Stomach (tissue), 9 donors: ENCODE measurements around the gene KIRREL3. TPM values are rescaled to one million over a fixed set of nuclear protein-coding genes. Genes with fewer than 3 reads are reported as not detected.

Experiments used
- DNase-seq, 2 donors: peaks; one replicate each; pipeline versions ENCODE4 v3.0.0 to v3.0.0-alpha.2; 2013 to 2019
- H3K27ac ChIP-seq, 5 donors: fragments of 200-600 bp in 4 of 5; sonication (generic) in 4 of 5; one replicate each; pipeline ENCODE4 v1.5.1; 2013 to 2019; ENCODE audit warnings: mild to moderate bottlenecking in 1 of 5, moderate library complexity in 1 of 5
- H3K27me3 ChIP-seq, 3 donors: fragments of 200-600 bp; sonication (generic); one replicate each; pipeline ENCODE4 v1.5.1; 2017 to 2019; ENCODE audit warnings: mixed run types in 1 of 3
- H3K36me3 ChIP-seq, 4 donors: fragments of 200-600 bp; sonication (generic); 1 replicate in 3 of 4; 2 replicates in 1 of 4; pipeline ENCODE4 v1.5.1; 2016 to 2019
- H3K4me1 ChIP-seq, 4 donors: fragments of 200-600 bp; sonication (generic); one replicate each; pipeline ENCODE4 v1.5.1; 2016 to 2019
- H3K4me3 ChIP-seq, 4 donors: fragments of 200-600 bp; sonication (generic) in 3 of 4; one replicate each; pipeline ENCODE4 v1.5.1; 2016 to 2019; ENCODE audit warnings: mild to moderate bottlenecking in 1 of 4
- H3K9me3 ChIP-seq, 4 donors: fragments of 200-600 bp; sonication (generic); one replicate each; pipeline ENCODE4 v1.5.1; 2016 to 2019
- EP300 ChIP-seq: sonication (generic); formaldehyde crosslinking; IDR thresholded peaks from one replicate; pipeline ENCODE4 v1.6.1; 2017; ENCODE audit warnings: antibody characterized with exemption
- POLR2A ChIP-seq, 4 donors: fragments of 450-650 bp; IDR thresholded peaks; one replicate each; pipeline ENCODE4 v1.6.1; 2016; ENCODE audit warnings: antibody characterized with exemption in 4 of 4, control low read depth in 2 of 4, mild to moderate bottlenecking in 1 of 4, moderate library complexity in 1 of 4
- POLR2AphosphoS5 ChIP-seq, 3 donors: sonication (generic); formaldehyde crosslinking; IDR thresholded peaks; one replicate each; pipeline ENCODE4 v1.6.1; 2016; ENCODE audit warnings: antibody characterized with exemption in 3 of 3
- WGBS, 5 donors: extraction: QIAGEN DNeasy Blood & Tissue Kit in 3 of 5; methylation state at CpG; one replicate each; pipeline versions ENCODE4 v1.1.5 to v1.1.7; 2013 to 2018; 5-methylcytosine and 5-hydroxymethylcytosine counted together
- intact Hi-C: fragments of 100-400 bp; cut with DNase I; formaldehyde crosslinking; loops from one replicate; pipeline ENCODE4 v1.15.1; 2023; ENCODE audit warnings: low total_unique reads
- polyA plus RNA-seq, 3 donors: library from polyadenylated mRNA; stranded (reverse); fragments of 200-250 nt; gene quantifications; one replicate each; pipeline ENCODE4 v1.2.3, GENCODE V29; 2013
- total RNA-seq, 5 donors: library from RNA; depleted of rRNA; stranded (reverse); fragments of >200 nt; gene quantifications; one replicate each; pipeline versions ENCODE4 v1.1.0 to v1.2.3, GENCODE V29; 2014 to 2016
- TF ChIP-seq, protein P1 (sequence below), 7 experiments: fragments of 450-650 bp in 4 of 7; fragments of 200-600 bp in 3 of 7; sonication (generic) in 3 of 7; IDR thresholded peaks; one replicate each; pipeline ENCODE4 v1.5.1; 2016 to 2019; ENCODE audit warnings: antibody characterized with exemption in 7 of 7, control low read depth in 2 of 7, mild to moderate bottlenecking in 1 of 7
- donor health status: healthy with polysubstance abuse.
- donor health status: Bipolar disorder and iron deficiency.
- donor health status: healthy.

The KIRREL3 gene
- total and polyA plus RNA-seq, 8 donors = 0.10 to 1.7 (median 0.38) TPM; not detected in 4

DNA sequence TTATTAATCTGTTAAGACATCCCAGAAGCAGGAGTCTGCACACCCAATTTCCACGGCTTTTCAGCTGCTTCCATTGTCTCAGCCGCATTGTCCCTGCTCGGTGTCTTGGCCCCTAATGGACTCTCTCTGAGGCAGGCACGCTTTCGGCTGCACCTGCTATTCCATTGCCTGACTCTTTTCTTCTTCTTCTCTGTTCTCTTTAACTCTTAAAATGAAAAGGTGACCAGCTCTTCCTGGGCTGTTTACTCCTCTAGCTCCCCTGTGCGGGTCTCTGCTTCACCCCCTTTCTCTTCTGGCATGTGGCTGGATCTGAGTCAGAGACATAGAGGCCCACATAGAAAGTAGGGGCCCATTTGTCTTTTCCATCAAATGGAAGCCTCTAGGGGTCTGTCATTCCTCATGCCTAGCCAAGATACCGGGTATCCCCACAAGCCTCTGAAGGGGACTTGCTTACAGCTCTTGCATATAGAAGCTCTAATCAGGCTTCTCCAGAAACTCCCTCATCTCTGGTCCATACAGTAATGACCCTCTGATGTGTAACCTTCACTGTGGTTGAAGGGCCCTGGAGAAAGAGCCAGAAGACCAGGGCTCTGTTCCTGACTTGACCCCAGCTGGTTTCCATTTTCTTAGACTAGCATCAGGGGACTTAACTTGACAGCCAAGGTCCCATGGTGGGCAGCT is 401.2 kb downstream of the KIRREL3 start:
- WGBS, 5 donors = 77 to 92% (median 81%) methylated on average over 7 of the region's 7 CpGs
- DNase-seq = no peak
- H3K27me3 ChIP-seq = peaks cover 0 to 30% (median 0%) of the 10 kb centered on the region in 3 donors
- H3K4me3 ChIP-seq = no peak overlapping the region
- no peaks in the 10 kb centered on the region for H3K36me3 ChIP-seq
- H3K4me1 ChIP-seq = no peaks in the 10 kb centered on the region
- H3K9me3 ChIP-seq = no peaks in the 10 kb centered on the region
- H3K27ac ChIP-seq = no peak overlapping the region
- TF ChIP-seq POLR2A (IDR thresholded peaks at IDR 0.05) = no peak
- TF ChIP-seq POLR2AphosphoS5 (IDR thresholded peaks at IDR 0.05) = no peak
- TF ChIP-seq, protein P1, sequence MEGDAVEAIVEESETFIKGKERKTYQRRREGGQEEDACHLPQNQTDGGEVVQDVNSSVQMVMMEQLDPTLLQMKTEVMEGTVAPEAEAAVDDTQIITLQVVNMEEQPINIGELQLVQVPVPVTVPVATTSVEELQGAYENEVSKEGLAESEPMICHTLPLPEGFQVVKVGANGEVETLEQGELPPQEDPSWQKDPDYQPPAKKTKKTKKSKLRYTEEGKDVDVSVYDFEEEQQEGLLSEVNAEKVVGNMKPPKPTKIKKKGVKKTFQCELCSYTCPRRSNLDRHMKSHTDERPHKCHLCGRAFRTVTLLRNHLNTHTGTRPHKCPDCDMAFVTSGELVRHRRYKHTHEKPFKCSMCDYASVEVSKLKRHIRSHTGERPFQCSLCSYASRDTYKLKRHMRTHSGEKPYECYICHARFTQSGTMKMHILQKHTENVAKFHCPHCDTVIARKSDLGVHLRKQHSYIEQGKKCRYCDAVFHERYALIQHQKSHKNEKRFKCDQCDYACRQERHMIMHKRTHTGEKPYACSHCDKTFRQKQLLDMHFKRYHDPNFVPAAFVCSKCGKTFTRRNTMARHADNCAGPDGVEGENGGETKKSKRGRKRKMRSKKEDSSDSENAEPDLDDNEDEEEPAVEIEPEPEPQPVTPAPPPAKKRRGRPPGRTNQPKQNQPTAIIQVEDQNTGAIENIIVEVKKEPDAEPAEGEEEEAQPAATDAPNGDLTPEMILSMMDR (IDR thresholded peaks at IDR 0.05) = no peak
- TF ChIP-seq EP300 = no peak
- intact Hi-C loops = no loop called here

DNA sequence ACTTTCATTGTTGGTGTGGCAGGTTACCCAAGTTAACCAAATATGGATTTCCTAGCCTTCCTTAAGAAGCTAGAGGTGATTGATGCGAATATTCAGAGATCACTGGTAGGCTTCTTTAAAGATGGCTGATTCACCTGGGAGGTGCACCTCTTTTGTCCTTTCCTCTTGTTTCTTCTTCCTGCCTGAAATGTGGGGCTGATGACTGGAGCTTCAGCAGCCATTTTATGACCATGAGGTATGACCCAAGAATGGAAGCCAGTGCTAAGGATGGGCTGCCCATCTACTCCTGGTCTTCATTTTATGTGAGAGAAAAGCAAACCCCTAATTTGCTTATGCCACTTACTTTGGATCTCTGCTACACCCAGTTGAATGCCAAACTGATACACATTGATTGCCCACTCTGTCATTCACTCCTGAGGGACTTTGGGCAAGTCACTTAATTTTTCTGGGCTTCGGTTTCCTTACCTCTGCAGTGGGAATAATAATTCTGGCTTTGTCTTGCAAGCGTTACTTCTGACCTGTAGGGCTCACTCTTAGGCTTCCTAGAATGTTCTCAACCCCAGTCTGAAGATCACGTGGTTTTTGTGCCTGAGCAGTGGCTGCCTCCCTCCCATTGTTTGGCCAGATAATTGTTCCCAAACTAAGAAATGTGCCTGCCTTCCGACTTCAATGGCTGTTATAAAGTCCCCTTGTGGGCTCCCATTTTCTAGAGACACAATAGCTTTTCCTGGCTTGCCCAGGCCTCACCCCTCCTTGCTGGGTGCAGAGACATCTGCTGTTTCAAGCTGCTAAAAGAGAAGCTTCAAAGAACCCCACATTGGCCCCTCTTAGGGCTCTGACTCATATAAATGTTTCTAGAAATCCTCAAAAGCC is 402.0 kb downstream of the KIRREL3 start:
- H3K9me3 ChIP-seq = no peaks in the 10 kb centered on the region
- H3K36me3 ChIP-seq = no peaks in the 10 kb centered on the region
- H3K27ac ChIP-seq = no peak overlapping the region
- TF ChIP-seq, protein P1 (IDR thresholded peaks at IDR 0.05) = no peak
- no peak for TF ChIP-seq POLR2A (IDR thresholded peaks at IDR 0.05)
- no peak for TF ChIP-seq EP300
- no peak for TF ChIP-seq POLR2AphosphoS5 (IDR thresholded peaks at IDR 0.05)
- H3K4me3 ChIP-seq = no peak overlapping the region
- intact Hi-C loops = no loop called here
- 72 to 80% (median 76%) methylated on average over 5 of the region's 5 CpGs for WGBS, 5 donors
- peaks cover 0 to 22% (median 0%) of the 10 kb centered on the region in 3 donors for H3K27me3 ChIP-seq
- no peaks in the 10 kb centered on the region for H3K4me1 ChIP-seq
- DNase-seq = no peak

DNA sequence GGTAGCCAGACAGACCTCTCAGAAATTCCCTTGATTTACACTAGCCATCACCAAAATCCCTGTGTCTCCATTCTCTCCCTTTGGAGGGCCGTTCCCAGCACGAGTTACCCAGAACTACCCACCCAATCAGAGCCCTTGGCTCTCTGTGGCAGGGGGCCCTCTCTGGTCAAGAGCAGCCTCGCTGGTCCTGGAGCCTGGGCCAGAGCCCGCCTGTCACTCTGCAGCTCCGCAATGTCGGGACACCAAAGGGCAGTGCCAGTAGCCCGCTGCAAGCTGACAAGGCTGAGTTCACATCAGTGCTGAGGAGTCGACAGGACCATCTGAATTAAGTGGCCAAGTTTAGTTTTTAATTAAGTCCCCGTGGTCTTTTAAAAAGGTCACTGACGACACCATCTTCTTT is 403.5 kb downstream of the KIRREL3 start:
- 60 to 77% (median 73%) methylated on average over 6 to 10 of the region's 10 CpGs for WGBS, 5 donors
- Histone ChIP-seq H3K27ac (no peak overlapping the region), H3K4me3 (no peak overlapping the region), H3K36me3 (no peaks in the 10 kb centered on the region), H3K4me1 (no peaks in the 10 kb centered on the region), H3K9me3 (no peaks in the 10 kb centered on the region), H3K27me3 (peaks cover 0 to 7% (median 0%) of the 10 kb centered on the region in 3 donors)
- TF ChIP-seq POLR2AphosphoS5 (IDR thresholded peaks at IDR 0.05) (no peak), POLR2A (IDR thresholded peaks at IDR 0.05) (no peak), EP300 (no peak)
- TF ChIP-seq, protein P1 (IDR thresholded peaks at IDR 0.05) = no peak
- intact Hi-C loops = no loop called here
- no peak for DNase-seq

DNA sequence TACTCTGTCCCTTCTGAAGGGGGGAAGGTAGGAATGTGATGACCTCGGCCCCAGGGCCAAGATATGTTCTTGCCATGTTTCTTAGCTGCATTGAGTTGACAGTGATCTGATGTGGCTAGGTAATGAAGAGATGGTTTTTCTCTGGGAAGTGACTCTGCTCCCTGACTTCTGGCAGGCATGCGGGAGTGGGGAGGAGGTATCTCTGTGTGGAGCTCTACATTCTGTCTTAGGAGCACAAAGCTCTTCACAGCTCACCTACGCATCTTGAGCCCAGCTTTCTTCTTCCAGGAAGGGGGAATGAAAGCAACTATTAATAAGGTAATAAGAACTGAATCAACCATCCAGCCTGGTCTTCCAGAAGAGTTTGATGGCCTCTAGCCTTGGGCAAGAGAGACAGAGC is 404.1 kb downstream of the KIRREL3 start:
- Histone ChIP-seq H3K36me3 (no peaks in the 10 kb centered on the region), H3K4me3 (no peak overlapping the region), H3K4me1 (no peaks in the 10 kb centered on the region), H3K27me3 (peaks cover 0 to under 1% (median 0%) of the 10 kb centered on the region in 3 donors), H3K27ac (no peak overlapping the region), H3K9me3 (no peaks in the 10 kb centered on the region)
- TF ChIP-seq POLR2AphosphoS5 (IDR thresholded peaks at IDR 0.05) (no peak), POLR2A (IDR thresholded peaks at IDR 0.05) (no peak), EP300 (no peak)
- TF ChIP-seq, protein P1 (IDR thresholded peaks at IDR 0.05) = no peak
- 66 to 89% (median 78%) methylated on average over 3 of the region's 3 CpGs for WGBS, 5 donors
- no peak for DNase-seq
- intact Hi-C loops = no loop called here
